HG03103 (cell line): Measurements from ENCODE around the gene KIAA0513.

ENCODE experiments used
- ATAC-seq: cut with Tn5 transposase; IDR thresholded peaks from one replicate; pipeline ENCODE4 v1.9.1; 2021; ENCODE audit warnings: low read depth; ENCODE audit not compliant: unreplicated experiment

KIAA0513 gene

GRCh38 chr16:85067426-85067825 is 39.8 kb downstream of the KIAA0513 start:
- ATAC-seq = no peak

DNA sequence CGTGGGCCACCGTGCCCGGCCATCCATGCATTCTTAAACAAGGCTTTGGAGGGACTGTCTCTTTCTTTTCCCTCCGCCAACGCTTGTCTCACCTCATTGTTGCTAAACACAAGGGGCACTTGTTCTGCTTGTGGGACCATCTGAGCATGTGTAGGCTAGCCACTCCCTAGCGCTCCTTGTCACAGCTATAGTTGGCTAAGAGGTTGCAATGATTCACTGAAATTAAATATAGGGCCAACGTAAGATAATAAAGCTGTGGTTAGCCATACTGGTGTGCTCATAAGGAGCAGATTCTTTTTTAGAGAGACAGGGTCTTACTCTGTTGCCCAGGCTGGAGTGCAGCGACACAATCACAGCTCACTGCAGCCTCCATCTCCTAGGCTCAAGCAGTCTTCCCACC is 41.2 kb downstream of the KIAA0513 start:
- ATAC-seq = no peak

- no peak for ATAC-seq
These were observed 41.6 kb downstream of the KIAA0513 start for GRCh38 chr16:85069171-85069570.

- no peak for ATAC-seq
These were observed 44.7 kb downstream of the KIAA0513 start for GRCh38 chr16:85072076-85072860.

GRCh38 chr16:85072947-85073346 is 45.4 kb downstream of the KIAA0513 start:
- ATAC-seq = no peak

GRCh38 chr16:85074225-85074914 is 46.8 kb downstream of the KIAA0513 start:
- no peak for ATAC-seq

GRCh38 chr16:85075236-85075924 is 47.8 kb downstream of the KIAA0513 start:
- ATAC-seq = no peak

GRCh38 chr16:85077039-85077438 is 49.4 kb downstream of the KIAA0513 start:
- no peak for ATAC-seq

- no peak for ATAC-seq
These were observed 50.1 kb downstream of the KIAA0513 start for GRCh38 chr16:85077576-85078125.

GRCh38 chr16:85078226-85078625 is 50.6 kb downstream of the KIAA0513 start:
- no peak for ATAC-seq

- no peak for ATAC-seq
These were observed 51.4 kb downstream of the KIAA0513 start for GRCh38 chr16:85078952-85079351.

GRCh38 chr16:85079785-85080570 is 52.4 kb downstream of the KIAA0513 start:
- no peak for ATAC-seq

DNA sequence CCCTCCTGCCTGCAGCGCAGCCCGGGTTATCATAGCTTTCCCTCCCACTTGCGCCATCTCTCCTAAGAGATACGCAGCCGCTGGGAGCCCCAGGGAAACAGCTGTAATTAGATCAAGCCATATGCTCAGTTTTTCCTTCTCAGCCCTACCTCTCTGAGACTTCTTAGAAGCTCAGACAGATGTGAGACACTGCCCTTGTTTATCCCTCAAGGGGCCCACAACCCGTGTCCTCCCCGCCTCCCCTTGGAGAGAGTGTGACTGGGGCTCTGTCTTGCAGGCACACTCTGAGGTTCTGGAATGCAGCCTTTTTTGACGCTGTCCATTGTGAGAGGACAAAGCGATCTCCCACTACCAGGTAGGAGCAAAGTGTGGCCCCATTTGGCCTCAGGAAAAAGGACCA is 53.4 kb downstream of the KIAA0513 start:
- ATAC-seq = no peak

GRCh38 chr16:85081765-85082164 is 54.2 kb downstream of the KIAA0513 start:
- no peak for ATAC-seq

- ATAC-seq = peak; percentile 33
These were observed 54.8 kb downstream of the KIAA0513 start for GRCh38 chr16:85082173-85083050.

GRCh38 chr16:85083051-85083639 is 55.5 kb downstream of the KIAA0513 start:
- ATAC-seq = peak; percentile 30

- no peak for ATAC-seq
These were observed 57.4 kb downstream of the KIAA0513 start for GRCh38 chr16:85084841-85085510.

DNA sequence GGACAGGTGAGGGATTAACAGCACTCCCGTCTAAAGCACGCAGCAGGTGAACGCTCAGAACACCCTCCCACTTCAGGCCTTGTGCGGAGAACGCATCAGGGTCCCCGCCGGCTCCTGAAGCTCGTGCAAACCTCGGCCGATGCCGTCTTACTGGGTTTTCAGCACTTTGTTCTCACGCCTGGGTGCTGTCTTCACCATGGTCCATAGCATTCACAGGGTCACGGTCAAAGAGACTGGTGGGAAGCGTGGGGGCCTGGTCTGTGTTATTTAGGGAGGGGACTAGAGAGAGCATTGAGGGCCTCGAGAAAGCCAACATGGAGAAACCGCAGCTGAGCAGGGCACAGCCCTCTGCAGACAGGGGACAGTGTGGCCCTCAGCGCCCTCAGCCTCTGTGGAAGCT is 58.1 kb downstream of the KIAA0513 start:
- no peak for ATAC-seq
